Peyer's patch (tissue), 4 donors: Measurements from ENCODE around the gene PCDHGB6.

Source experiments
- CTCF ChIP-seq, 6 experiments: fragments of 450-650 bp in 4 of 6; fragments of 200-600 bp in 2 of 6; sonication (generic) in 1 of 6; IDR thresholded peaks; one replicate each; pipeline ENCODE4 v1.5.1; 2017 to 2019; ENCODE audit warnings: antibody characterized with exemption in 6 of 6, mild to moderate bottlenecking in 3 of 6, moderate library complexity in 1 of 6
- POLR2A ChIP-seq, 2 donors: fragments of 450-650 bp; IDR thresholded peaks; one replicate each; pipeline ENCODE4 v1.5.1; 2017; ENCODE audit warnings: antibody characterized with exemption in 2 of 2, mild to moderate bottlenecking in 2 of 2, moderate library complexity in 2 of 2

- no peak for TF ChIP-seq POLR2A (IDR thresholded peaks at IDR 0.05)
- no peak for TF ChIP-seq CTCF (IDR thresholded peaks at IDR 0.05)
These were observed 41.6 kb upstream of the PCDHGB6 start for GRCh38 chr5:141366016-141366896.
